ENCODE data around the gene PRG2. TPM values are rescaled to one million over a fixed set of nuclear protein-coding genes. Genes with fewer than 3 reads are reported as not detected.

The PRG2 gene, protein sequence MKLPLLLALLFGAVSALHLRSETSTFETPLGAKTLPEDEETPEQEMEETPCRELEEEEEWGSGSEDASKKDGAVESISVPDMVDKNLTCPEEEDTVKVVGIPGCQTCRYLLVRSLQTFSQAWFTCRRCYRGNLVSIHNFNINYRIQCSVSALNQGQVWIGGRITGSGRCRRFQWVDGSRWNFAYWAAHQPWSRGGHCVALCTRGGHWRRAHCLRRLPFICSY
- polyA plus RNA-seq (2013, experiment 1 of 2) = 0.24 TPM
- polyA plus RNA-seq (2013, experiment 2 of 2) = 0.22 TPM

DNA sequence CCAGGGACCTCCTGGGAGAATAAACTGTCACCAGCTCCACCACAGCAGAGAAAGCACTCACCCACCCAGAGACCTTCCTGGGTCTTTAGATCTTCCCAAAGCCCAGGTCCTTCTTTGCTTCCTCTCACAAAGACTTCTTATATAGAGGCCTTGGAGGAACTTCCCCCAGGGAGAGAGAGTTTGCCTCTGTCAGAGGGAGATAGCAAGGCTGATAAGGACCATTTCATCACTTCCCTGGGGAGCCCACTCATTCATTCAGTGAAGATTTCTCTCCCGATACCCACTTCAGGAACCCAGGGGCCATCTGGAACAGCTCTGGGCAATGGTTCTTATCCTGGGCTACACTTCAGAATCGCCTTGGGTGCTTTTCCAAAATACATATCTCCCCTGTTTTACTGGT lies at the start of gene PRG2:
Gene PRG2, minus strand, starts transcription at position 116 of the 400 bp plus-strand sequence. CDS start 706 bp downstream, outside the sequence.
- H4K8ac ChIP-seq (ENCODE audit: low read depth, low read length) = no peak within 1 kb of the TSS
- H3K79me1 ChIP-seq (ENCODE audit: low read depth, low read length) = no peaks in the 10 kb centered on the region
- no peak within 1 kb of the TSS for H2BK15ac ChIP-seq (ENCODE audit: low read length)
- no peaks in the 10 kb centered on the region for H3K9me3 ChIP-seq (replicated peaks in 1 of 2; ENCODE audit: control insufficient read depth in 2 of 2, insufficient read depth in 1 of 2, low read depth in 1 of 2, low read length in 2 of 2)
- H4K91ac ChIP-seq (ENCODE audit: low read depth, low read length, poor library complexity) = no peak within 1 kb of the TSS
- H3K27me3 ChIP-seq (ENCODE audit: control insufficient read depth in 3 of 3, insufficient read depth in 3 of 3, low read depth in 1 of 3, low read length in 3 of 3) = peaks cover 0 to 33% (median 0%) of the 10 kb centered on the region in 3 experiments
- no peak within 1 kb of the TSS for H3K4me3 ChIP-seq (ENCODE audit: low read length in 2 of 2)
- H3K4me1 ChIP-seq (ENCODE audit: control insufficient read depth in 2 of 2, insufficient read depth in 1 of 2, low read depth in 1 of 2, low read length in 2 of 2) = peaks cover 0 to 1% of the 10 kb centered on the region in 2 donors
- H2AFZ ChIP-seq (ENCODE audit: low read length) = no peak within 1 kb of the TSS
- no peak for DNase-seq (ENCODE audit: low spot score)
- H3K4me2 ChIP-seq (ENCODE audit: insufficient read depth, low read length, poor library complexity, severe bottlenecking) = no peak within 1 kb of the TSS
- H3K4ac ChIP-seq (ENCODE audit: low read length) = no peak within 1 kb of the TSS
- H2BK5ac ChIP-seq (ENCODE audit: low read length) = no peak within 1 kb of the TSS
- no peak within 1 kb of the TSS for H3K18ac ChIP-seq (ENCODE audit: low read length)
- no peak within 1 kb of the TSS for H2BK12ac ChIP-seq (ENCODE audit: low read length)
- H3K14ac ChIP-seq (ENCODE audit: low read length) = no peak within 1 kb of the TSS
- H2BK120ac ChIP-seq (ENCODE audit: low read depth, low read length) = no peak within 1 kb of the TSS
- H3K36me3 ChIP-seq (replicated peaks in 1 of 2; ENCODE audit: control insufficient read depth in 2 of 2, insufficient read depth in 2 of 2, low read length in 2 of 2) = no peaks in the 10 kb centered on the region
- WGBS, 2 donors (ENCODE audit: extremely low coverage in 2 of 2, insufficient read length in 2 of 2, insufficient replicate concordance in 1 of 2) = no CpG with 5 or more reads among the region's 2 CpGs
- no peak within 1 kb of the TSS for H3K9ac ChIP-seq (ENCODE audit: low read depth, low read length, poor library complexity)
- no peak within 1 kb of the TSS for H3K23ac ChIP-seq (ENCODE audit: low read depth, low read length, poor library complexity)
- H2AK5ac ChIP-seq (ENCODE audit: low read depth, low read length) = no peak within 1 kb of the TSS
- H3K27ac ChIP-seq (replicated peaks; ENCODE audit: low read length) = no peak within 1 kb of the TSS

DNA sequence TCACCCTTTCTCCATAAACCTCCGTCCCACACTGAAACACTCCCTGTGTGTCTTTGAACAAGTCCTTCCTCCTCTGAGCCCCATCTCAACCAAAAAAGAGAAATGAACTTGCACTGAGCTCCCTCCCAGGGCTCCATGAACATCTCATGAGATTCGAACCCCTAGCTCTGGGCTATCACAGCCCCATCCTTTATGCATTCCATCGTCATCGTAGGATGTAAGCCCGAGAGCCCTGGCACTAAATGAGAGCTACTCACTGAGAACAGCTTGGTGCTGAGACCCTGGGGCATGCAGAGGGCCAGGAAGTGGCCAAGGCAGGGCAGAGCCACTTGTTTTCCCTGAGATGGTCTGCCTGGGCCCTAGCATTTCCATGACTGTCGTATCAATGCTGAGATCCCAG lies 49.3 kb upstream of the PRG2 start:
- Histone ChIP-seq H2BK120ac (ENCODE audit: low read depth, low read length) (no peak overlapping the region), H3K4me1 (ENCODE audit: control insufficient read depth in 2 of 2, insufficient read depth in 1 of 2, low read depth in 1 of 2, low read length in 2 of 2) (no peaks in the 10 kb centered on the region), H3K9me3 (replicated peaks in 1 of 2; ENCODE audit: control insufficient read depth in 2 of 2, insufficient read depth in 1 of 2, low read depth in 1 of 2, low read length in 2 of 2) (no peaks in the 10 kb centered on the region), H3K36me3 (replicated peaks in 1 of 2; ENCODE audit: control insufficient read depth in 2 of 2, insufficient read depth in 2 of 2, low read length in 2 of 2) (no peaks in the 10 kb centered on the region), H3K79me1 (ENCODE audit: low read depth, low read length) (no peaks in the 10 kb centered on the region), H2BK5ac (ENCODE audit: low read length) (no peak overlapping the region), H3K9ac (ENCODE audit: low read depth, low read length, poor library complexity) (no peak overlapping the region), H4K91ac (ENCODE audit: low read depth, low read length, poor library complexity) (no peak overlapping the region), H3K18ac (ENCODE audit: low read length) (no peak overlapping the region), H4K8ac (ENCODE audit: low read depth, low read length) (no peak overlapping the region), H2BK12ac (ENCODE audit: low read length) (no peak overlapping the region), H3K4me3 (ENCODE audit: low read length in 2 of 2) (no peak overlapping the region), H3K23ac (ENCODE audit: low read depth, low read length, poor library complexity) (no peak overlapping the region), H3K4me2 (ENCODE audit: insufficient read depth, low read length, poor library complexity, severe bottlenecking) (no peak overlapping the region), H3K14ac (ENCODE audit: low read length) (no peak overlapping the region), H2AK5ac (ENCODE audit: low read depth, low read length) (no peak overlapping the region), H3K27me3 (ENCODE audit: control insufficient read depth in 3 of 3, insufficient read depth in 3 of 3, low read depth in 1 of 3, low read length in 3 of 3) (peaks cover 0 to 10% (median 0%) of the 10 kb centered on the region in 3 experiments), H3K27ac (replicated peaks; ENCODE audit: low read length) (no peak overlapping the region), H2BK15ac (ENCODE audit: low read length) (no peak overlapping the region), H2AFZ (ENCODE audit: low read length) (no peak overlapping the region), H3K4ac (ENCODE audit: low read length) (no peak overlapping the region)
- no CpG with 5 or more reads among the region's 6 CpGs for WGBS, 2 donors (ENCODE audit: extremely low coverage in 2 of 2, insufficient read length in 2 of 2, insufficient replicate concordance in 1 of 2)
- no peak for DNase-seq (ENCODE audit: low spot score)

- no peaks in the 10 kb centered on the region for H3K79me1 ChIP-seq (ENCODE audit: low read depth, low read length)
- no peak overlapping the region for H3K27ac ChIP-seq (replicated peaks; ENCODE audit: low read length)
- no peak overlapping the region for H3K18ac ChIP-seq (ENCODE audit: low read length)
- no peak overlapping the region for H4K91ac ChIP-seq (ENCODE audit: low read depth, low read length, poor library complexity)
- H3K4me3 ChIP-seq (ENCODE audit: low read length in 2 of 2) = no peak overlapping the region
- no peak overlapping the region for H3K4ac ChIP-seq (ENCODE audit: low read length)
- H3K23ac ChIP-seq (ENCODE audit: low read depth, low read length, poor library complexity) = no peak overlapping the region
- no peak overlapping the region for H2AK5ac ChIP-seq (ENCODE audit: low read depth, low read length)
- no peak overlapping the region for H3K14ac ChIP-seq (ENCODE audit: low read length)
- peaks cover 0 to 10% (median 0%) of the 10 kb centered on the region in 3 experiments for H3K27me3 ChIP-seq (ENCODE audit: control insufficient read depth in 3 of 3, insufficient read depth in 3 of 3, low read depth in 1 of 3, low read length in 3 of 3)
- no peak overlapping the region for H2BK12ac ChIP-seq (ENCODE audit: low read length)
- H4K8ac ChIP-seq (ENCODE audit: low read depth, low read length) = no peak overlapping the region
- WGBS, 2 donors (ENCODE audit: extremely low coverage in 2 of 2, insufficient read length in 2 of 2, insufficient replicate concordance in 1 of 2) = no CpG with 5 or more reads among the region's 12 CpGs
- no peak for DNase-seq (ENCODE audit: low spot score)
- no peaks in the 10 kb centered on the region for H3K9me3 ChIP-seq (replicated peaks in 1 of 2; ENCODE audit: control insufficient read depth in 2 of 2, insufficient read depth in 1 of 2, low read depth in 1 of 2, low read length in 2 of 2)
- H2AFZ ChIP-seq (ENCODE audit: low read length) = no peak overlapping the region
- H2BK120ac ChIP-seq (ENCODE audit: low read depth, low read length) = no peak overlapping the region
- no peak overlapping the region for H2BK15ac ChIP-seq (ENCODE audit: low read length)
- H3K36me3 ChIP-seq (replicated peaks in 1 of 2; ENCODE audit: control insufficient read depth in 2 of 2, insufficient read depth in 2 of 2, low read length in 2 of 2) = no peaks in the 10 kb centered on the region
- H3K4me2 ChIP-seq (ENCODE audit: insufficient read depth, low read length, poor library complexity, severe bottlenecking) = no peak overlapping the region
- H2BK5ac ChIP-seq (ENCODE audit: low read length) = no peak overlapping the region
- no peaks in the 10 kb centered on the region for H3K4me1 ChIP-seq (ENCODE audit: control insufficient read depth in 2 of 2, insufficient read depth in 1 of 2, low read depth in 1 of 2, low read length in 2 of 2)
- no peak overlapping the region for H3K9ac ChIP-seq (ENCODE audit: low read depth, low read length, poor library complexity)
Observed at GRCh38 chr11:57438345-57439285, 48.2 kb upstream of the PRG2 start.

- no peak for DNase-seq (ENCODE audit: low spot score)
- no peak overlapping the region for H3K9ac ChIP-seq (ENCODE audit: low read depth, low read length, poor library complexity)
- no peaks in the 10 kb centered on the region for H3K36me3 ChIP-seq (replicated peaks in 1 of 2; ENCODE audit: control insufficient read depth in 2 of 2, insufficient read depth in 2 of 2, low read length in 2 of 2)
- no peaks in the 10 kb centered on the region for H3K79me1 ChIP-seq (ENCODE audit: low read depth, low read length)
- H3K4me3 ChIP-seq (ENCODE audit: low read length in 2 of 2) = no peak overlapping the region
- no peak overlapping the region for H2BK120ac ChIP-seq (ENCODE audit: low read depth, low read length)
- no peak overlapping the region for H4K8ac ChIP-seq (ENCODE audit: low read depth, low read length)
- H3K9me3 ChIP-seq (replicated peaks in 1 of 2; ENCODE audit: control insufficient read depth in 2 of 2, insufficient read depth in 1 of 2, low read depth in 1 of 2, low read length in 2 of 2) = no peaks in the 10 kb centered on the region
- no peak overlapping the region for H2BK12ac ChIP-seq (ENCODE audit: low read length)
- no peak overlapping the region for H2AK5ac ChIP-seq (ENCODE audit: low read depth, low read length)
- no peak overlapping the region for H2BK15ac ChIP-seq (ENCODE audit: low read length)
- H3K27me3 ChIP-seq (ENCODE audit: control insufficient read depth in 3 of 3, insufficient read depth in 3 of 3, low read depth in 1 of 3, low read length in 3 of 3) = peaks cover 0 to 10% (median 0%) of the 10 kb centered on the region in 3 experiments
- H3K23ac ChIP-seq (ENCODE audit: low read depth, low read length, poor library complexity) = no peak overlapping the region
- peaks cover 0 to 1% of the 10 kb centered on the region in 2 donors for H3K4me1 ChIP-seq (ENCODE audit: control insufficient read depth in 2 of 2, insufficient read depth in 1 of 2, low read depth in 1 of 2, low read length in 2 of 2)
- H3K4ac ChIP-seq (ENCODE audit: low read length) = no peak overlapping the region
- H2AFZ ChIP-seq (ENCODE audit: low read length) = no peak overlapping the region
- no peak overlapping the region for H4K91ac ChIP-seq (ENCODE audit: low read depth, low read length, poor library complexity)
- no peak overlapping the region for H3K14ac ChIP-seq (ENCODE audit: low read length)
- H3K4me2 ChIP-seq (ENCODE audit: insufficient read depth, low read length, poor library complexity, severe bottlenecking) = no peak overlapping the region
- H2BK5ac ChIP-seq (ENCODE audit: low read length) = no peak overlapping the region
- H3K18ac ChIP-seq (ENCODE audit: low read length) = no peak overlapping the region
- H3K27ac ChIP-seq (replicated peaks; ENCODE audit: low read length) = no peak overlapping the region
- no CpG with 5 or more reads among the region's 7 CpGs for WGBS, 2 donors (ENCODE audit: extremely low coverage in 2 of 2, insufficient read length in 2 of 2, insufficient replicate concordance in 1 of 2)
Observed at GRCh38 chr11:57436031-57436430, 45.6 kb upstream of the PRG2 start.
